HCT116 (cell line): Measurements from ENCODE around the gene NUP133.

ENCODE experiments used
- CBX3 ChIP-seq: IDR thresholded peaks from 2 replicates; pipeline ENCODE4 v1.6.1; 2012; ENCODE audit warnings: low read depth
- ELF1 ChIP-seq: IDR thresholded peaks from 2 replicates; pipeline ENCODE4 v1.6.1; 2012; ENCODE audit warnings: low read depth, borderline replicate concordance
- EZH2 ChIP-seq: fragments of 200-600 bp; sonication (generic); IDR thresholded peaks from 2 replicates; pipeline ENCODE4 v1.6.1; 2017; ENCODE audit warnings: antibody characterized with exemption, mixed run types
- JUND ChIP-seq: IDR thresholded peaks from 2 replicates; pipeline ENCODE4 v1.6.1; 2012
- POLR2A ChIP-seq: IDR thresholded peaks from 2 replicates; pipeline ENCODE4 v1.7.0; 2011; ENCODE audit warnings: borderline replicate concordance; ENCODE audit not compliant: insufficient read depth, insufficient read length; ENCODE audit errors: extremely low read depth
- POLR2AphosphoS5 ChIP-seq: IDR thresholded peaks from 2 replicates; pipeline ENCODE4 v1.6.1; 2011; ENCODE audit warnings: mild to moderate bottlenecking, low read depth, low read length, moderate library complexity
- RAD21 ChIP-seq: IDR thresholded peaks from 2 replicates; pipeline ENCODE4 v1.6.1; 2012; ENCODE audit warnings: low read depth, mild to moderate bottlenecking
- SIN3A ChIP-seq: IDR thresholded peaks from 2 replicates; pipeline ENCODE4 v1.6.1; 2012; ENCODE audit warnings: low read depth
- SP1 ChIP-seq: IDR thresholded peaks from 2 replicates; pipeline ENCODE4 v1.6.1; 2012; ENCODE audit warnings: low read depth
- YY1 ChIP-seq: IDR thresholded peaks from 2 replicates; pipeline ENCODE4 v1.6.1; 2011; ENCODE audit warnings: low read length, low read depth, moderate library complexity, mild to moderate bottlenecking; ENCODE audit not compliant: insufficient replicate concordance; ENCODE audit errors: extremely low read depth
- TF ChIP-seq, protein P1 (sequence below), 3 experiments: fragments of 200-600 bp in 1 of 3; sonication (generic) in 1 of 3; IDR thresholded peaks in 2 of 3; conservative IDR thresholded peaks in 1 of 3; 2 replicates each; pipeline ENCODE4 v1.5.1; 2012 to 2017; ENCODE audit warnings: low read depth in 2 of 3, low read length in 2 of 3, antibody characterized with exemption in 1 of 3, borderline replicate concordance in 1 of 3, control low read depth in 1 of 3, mild to moderate bottlenecking in 1 of 3, mixed read lengths in 1 of 3, mixed run types in 1 of 3, moderate library complexity in 1 of 3; ENCODE audit not compliant: insufficient read depth in 1 of 3
- TF ChIP-seq, protein P2 (sequence below): IDR thresholded peaks from 2 replicates; pipeline ENCODE4 v1.6.1; 2012
- TF ChIP-seq, protein P3 (sequence below): IDR thresholded peaks from 2 replicates; pipeline ENCODE4 v1.6.1; 2012; ENCODE audit warnings: low read depth

DNA sequence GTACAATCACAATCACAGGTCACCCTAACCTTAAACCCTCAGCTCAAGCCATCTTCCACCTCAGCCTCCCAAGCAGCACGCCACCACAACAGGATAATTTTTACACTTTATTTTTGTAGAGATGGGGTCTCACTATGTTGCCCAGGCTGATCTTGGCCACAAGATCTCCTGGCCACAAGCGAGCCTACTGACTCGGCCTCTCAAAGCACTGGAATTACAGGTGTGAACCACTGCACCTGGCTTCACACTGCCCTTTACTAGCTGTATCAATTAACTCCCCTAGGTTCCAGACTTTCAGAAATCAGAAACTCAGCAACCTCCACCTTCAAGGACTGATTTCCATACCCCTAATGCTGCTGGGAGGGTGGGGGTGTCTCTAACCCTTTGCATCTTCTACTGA lies 37.0 kb downstream of the NUP133 start:
- no peak for TF ChIP-seq RAD21
- TF ChIP-seq, protein P1, sequence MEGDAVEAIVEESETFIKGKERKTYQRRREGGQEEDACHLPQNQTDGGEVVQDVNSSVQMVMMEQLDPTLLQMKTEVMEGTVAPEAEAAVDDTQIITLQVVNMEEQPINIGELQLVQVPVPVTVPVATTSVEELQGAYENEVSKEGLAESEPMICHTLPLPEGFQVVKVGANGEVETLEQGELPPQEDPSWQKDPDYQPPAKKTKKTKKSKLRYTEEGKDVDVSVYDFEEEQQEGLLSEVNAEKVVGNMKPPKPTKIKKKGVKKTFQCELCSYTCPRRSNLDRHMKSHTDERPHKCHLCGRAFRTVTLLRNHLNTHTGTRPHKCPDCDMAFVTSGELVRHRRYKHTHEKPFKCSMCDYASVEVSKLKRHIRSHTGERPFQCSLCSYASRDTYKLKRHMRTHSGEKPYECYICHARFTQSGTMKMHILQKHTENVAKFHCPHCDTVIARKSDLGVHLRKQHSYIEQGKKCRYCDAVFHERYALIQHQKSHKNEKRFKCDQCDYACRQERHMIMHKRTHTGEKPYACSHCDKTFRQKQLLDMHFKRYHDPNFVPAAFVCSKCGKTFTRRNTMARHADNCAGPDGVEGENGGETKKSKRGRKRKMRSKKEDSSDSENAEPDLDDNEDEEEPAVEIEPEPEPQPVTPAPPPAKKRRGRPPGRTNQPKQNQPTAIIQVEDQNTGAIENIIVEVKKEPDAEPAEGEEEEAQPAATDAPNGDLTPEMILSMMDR (IDR thresholded peaks at IDR 0.05 in 2 of 3, conservative IDR thresholded peaks at IDR 0.05 in 1 of 3; ENCODE audit: borderline replicate concordance in 1 of 3, insufficient read depth in 1 of 3, low read depth in 2 of 3, low read length in 2 of 3): no peak
- no peak for TF ChIP-seq CBX3
- no peak for TF ChIP-seq POLR2A
- no peak for TF ChIP-seq JUND
- no peak for TF ChIP-seq EZH2
- TF ChIP-seq, protein P2, sequence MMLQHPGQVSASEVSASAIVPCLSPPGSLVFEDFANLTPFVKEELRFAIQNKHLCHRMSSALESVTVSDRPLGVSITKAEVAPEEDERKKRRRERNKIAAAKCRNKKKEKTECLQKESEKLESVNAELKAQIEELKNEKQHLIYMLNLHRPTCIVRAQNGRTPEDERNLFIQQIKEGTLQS: no peak
- TF ChIP-seq POLR2AphosphoS5: no peak
- TF ChIP-seq, protein P3, sequence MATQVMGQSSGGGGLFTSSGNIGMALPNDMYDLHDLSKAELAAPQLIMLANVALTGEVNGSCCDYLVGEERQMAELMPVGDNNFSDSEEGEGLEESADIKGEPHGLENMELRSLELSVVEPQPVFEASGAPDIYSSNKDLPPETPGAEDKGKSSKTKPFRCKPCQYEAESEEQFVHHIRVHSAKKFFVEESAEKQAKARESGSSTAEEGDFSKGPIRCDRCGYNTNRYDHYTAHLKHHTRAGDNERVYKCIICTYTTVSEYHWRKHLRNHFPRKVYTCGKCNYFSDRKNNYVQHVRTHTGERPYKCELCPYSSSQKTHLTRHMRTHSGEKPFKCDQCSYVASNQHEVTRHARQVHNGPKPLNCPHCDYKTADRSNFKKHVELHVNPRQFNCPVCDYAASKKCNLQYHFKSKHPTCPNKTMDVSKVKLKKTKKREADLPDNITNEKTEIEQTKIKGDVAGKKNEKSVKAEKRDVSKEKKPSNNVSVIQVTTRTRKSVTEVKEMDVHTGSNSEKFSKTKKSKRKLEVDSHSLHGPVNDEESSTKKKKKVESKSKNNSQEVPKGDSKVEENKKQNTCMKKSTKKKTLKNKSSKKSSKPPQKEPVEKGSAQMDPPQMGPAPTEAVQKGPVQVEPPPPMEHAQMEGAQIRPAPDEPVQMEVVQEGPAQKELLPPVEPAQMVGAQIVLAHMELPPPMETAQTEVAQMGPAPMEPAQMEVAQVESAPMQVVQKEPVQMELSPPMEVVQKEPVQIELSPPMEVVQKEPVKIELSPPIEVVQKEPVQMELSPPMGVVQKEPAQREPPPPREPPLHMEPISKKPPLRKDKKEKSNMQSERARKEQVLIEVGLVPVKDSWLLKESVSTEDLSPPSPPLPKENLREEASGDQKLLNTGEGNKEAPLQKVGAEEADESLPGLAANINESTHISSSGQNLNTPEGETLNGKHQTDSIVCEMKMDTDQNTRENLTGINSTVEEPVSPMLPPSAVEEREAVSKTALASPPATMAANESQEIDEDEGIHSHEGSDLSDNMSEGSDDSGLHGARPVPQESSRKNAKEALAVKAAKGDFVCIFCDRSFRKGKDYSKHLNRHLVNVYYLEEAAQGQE: no peak
- TF ChIP-seq SIN3A: no peak
- no peak for TF ChIP-seq ELF1
- TF ChIP-seq YY1: no peak
- no peak for TF ChIP-seq SP1
